GM21381 (cell line): ENCODE data around the gene CASKIN1.

Experiments
- ATAC-seq: cut with Tn5 transposase; IDR thresholded peaks from one replicate; pipeline ENCODE4 v1.9.1; 2021; ENCODE audit warnings: mild to moderate bottlenecking, moderate library complexity; ENCODE audit not compliant: unreplicated experiment

The CASKIN1 gene

GRCh38 chr16:2176047-2176446 is 20.4 kb downstream of the CASKIN1 start:
- ATAC-seq, result no peak

GRCh38 chr16:2175454-2175853 is 21.0 kb downstream of the CASKIN1 start:
- no peak for ATAC-seq

GRCh38 chr16:2174396-2175131 is 21.8 kb downstream of the CASKIN1 start:
- no peak for ATAC-seq

DNA sequence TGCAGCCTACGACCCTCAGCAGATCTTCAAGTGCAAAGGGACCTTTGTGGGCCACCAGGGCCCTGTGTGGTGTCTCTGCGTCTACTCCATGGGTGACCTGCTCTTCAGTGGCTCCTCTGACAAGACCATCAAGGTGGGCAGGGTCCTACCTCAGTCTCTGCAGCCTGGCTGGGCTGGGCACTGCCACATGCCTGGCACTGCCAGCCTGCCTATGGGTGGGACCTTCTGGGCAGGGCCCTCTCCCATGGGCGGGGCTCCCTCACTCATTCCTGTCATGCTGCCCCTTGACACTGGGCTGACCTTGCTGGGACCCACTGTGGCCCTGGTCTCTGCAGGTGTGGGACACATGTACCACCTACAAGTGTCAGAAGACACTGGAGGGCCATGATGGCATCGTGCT is 22.5 kb downstream of the CASKIN1 start:
- ATAC-seq, result no peak

- ATAC-seq, result no peak
Observed at GRCh38 chr16:2173366-2173765, 23.0 kb downstream of the CASKIN1 start.

GRCh38 chr16:2172688-2173335 is 23.6 kb downstream of the CASKIN1 start:
- ATAC-seq, result no peak

GRCh38 chr16:2171601-2172178 is 24.7 kb downstream of the CASKIN1 start:
- ATAC-seq, result no peak

DNA sequence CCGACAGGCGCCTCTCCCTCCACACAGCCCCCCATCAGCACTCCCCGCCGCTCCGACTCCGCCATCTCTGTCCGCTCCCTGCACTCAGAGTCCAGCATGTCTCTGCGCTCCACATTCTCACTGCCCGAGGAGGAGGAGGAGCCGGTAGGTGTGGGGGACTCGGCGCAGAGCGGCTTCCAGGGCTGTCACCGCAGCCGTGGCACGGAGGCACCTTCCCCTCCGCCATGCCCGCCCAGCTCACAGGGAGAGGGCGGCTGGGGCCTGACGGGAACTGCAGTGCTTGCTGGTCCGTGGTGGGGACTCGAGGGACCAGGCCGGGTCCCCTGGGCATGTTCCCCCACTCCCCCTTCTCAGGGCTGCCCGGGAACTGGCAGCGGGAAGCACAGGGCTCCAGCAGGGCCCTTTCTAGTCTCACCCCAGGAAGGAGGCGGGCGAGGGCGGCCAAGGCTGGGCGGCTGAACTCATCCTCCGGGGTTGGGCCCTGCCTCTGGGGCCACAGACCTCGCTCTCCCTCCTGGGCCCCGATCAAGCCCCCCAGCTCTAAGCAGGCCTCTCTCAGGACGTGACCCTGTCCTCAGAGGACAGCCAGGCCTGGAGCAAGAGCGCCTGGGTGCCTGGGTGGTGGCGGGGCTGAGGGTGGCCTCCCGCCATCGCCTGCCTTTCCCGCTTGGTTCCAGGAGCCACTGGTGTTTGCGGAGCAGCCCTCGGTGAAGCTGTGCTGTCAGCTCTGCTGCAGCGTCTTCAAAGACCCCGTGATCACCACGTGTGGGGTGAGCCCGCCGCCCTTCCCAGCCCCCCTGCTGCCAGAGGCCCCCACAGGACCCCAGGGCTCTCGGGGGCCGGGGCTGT is 25.6 kb downstream of the CASKIN1 start:
- ATAC-seq, result no peak

DNA sequence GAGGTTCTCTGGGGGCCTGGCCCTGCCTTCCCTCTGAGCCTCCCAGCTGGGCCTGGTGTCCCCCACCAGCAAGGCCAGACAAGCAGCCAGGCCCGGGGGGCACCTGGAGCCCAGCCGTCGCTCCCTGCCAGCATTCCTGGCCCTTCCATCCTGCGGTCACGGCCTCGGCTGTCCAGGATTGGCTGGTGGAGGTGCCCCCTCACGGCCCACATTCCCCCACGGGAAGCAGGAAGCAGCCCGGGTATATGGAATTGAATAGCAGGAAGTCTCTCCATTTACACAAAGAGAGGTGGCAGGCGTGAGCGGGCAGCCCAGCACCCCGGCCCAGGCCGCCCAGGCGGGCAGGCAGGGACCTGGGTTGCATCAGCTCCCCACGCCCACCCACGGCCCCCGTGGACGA is 26.3 kb downstream of the CASKIN1 start:
- no peak for ATAC-seq

DNA sequence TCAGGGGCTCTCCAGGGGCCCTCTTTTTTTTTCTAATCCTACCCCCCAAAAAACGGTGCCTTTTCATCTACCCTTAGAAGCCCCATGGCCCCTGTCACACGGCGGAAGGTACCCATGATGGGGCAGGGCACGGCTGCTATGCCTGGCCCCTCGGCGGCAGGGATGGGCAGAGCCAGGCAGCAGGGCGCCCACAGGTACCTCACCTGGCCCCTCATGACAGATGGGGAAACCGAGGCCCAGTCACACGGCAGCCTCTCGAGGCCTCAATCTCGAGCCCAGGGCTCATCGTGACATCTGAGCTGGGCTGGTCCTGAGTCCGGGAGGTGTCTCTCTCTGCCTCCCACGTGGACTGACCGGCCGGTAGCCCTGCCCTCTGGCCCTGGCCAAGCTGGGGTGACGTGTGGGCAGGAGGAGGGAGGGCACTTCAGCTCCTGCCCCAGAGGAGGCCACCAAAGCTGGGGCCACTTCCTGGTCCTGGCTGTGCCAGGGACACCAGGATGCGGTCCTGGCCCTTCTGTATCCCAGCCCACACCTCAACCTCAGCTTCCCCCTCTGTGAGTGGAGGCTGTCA is 29.3 kb downstream of the CASKIN1 start:
- ATAC-seq, result no peak

DNA sequence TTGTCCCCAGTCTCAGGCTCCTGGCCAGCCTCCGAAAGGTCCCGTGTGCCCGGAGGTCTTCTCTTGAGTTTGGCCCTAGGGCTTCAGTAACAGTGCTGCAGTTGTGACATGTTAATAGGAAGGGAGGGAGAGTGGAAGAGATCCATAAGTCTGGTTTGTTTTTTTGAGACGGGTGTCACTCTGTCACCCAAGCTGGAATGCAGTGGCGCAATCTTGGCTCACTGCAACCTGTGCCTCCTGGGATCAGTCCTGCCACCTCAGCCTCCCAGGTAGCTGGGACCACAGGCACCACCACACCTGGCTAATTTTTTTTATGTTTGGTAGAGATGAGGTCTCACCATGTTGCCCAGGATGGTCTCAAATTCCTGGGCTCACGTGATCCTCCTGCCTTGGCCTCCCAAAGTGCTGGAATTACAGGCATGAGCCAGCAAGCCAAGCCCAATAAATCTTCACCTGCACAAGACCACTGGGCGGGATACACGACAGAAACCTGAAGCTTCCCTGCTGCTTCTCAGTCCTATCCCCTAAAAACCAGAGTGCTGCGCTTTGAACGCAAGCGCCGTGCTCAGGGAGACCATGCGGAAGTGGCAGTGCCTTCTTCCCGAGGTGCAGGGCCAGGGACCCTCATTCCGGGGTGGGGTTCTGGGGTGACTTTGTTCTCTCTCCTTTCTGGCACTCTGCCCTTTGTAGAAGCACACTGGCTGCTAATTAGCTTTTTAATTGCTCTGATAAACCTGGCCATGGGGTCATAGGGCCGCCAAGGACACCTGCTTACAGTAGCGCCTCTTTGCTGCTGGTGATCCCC is 29.9 kb downstream of the CASKIN1 start:
- no peak for ATAC-seq

DNA sequence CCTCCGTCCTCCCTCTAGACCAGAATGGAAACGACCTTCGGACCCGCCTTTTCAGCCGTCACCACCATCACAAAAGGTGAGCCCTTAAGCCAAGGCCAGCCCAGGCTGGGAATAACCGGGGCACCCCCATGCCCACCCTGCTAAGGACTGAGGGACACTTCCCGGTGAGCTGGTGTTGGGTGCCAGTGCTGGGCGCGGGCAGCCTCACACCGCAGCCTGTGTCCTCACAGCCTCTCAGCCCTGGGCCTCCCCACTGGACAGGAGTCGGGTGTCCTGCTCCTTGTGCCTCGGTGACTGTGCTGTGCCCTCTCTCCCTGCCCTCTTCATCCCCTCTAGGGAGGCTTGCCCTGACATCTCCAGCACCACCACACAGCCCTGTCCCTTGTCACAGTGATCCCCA is 30.5 kb downstream of the CASKIN1 start:
- ATAC-seq, result no peak

DNA sequence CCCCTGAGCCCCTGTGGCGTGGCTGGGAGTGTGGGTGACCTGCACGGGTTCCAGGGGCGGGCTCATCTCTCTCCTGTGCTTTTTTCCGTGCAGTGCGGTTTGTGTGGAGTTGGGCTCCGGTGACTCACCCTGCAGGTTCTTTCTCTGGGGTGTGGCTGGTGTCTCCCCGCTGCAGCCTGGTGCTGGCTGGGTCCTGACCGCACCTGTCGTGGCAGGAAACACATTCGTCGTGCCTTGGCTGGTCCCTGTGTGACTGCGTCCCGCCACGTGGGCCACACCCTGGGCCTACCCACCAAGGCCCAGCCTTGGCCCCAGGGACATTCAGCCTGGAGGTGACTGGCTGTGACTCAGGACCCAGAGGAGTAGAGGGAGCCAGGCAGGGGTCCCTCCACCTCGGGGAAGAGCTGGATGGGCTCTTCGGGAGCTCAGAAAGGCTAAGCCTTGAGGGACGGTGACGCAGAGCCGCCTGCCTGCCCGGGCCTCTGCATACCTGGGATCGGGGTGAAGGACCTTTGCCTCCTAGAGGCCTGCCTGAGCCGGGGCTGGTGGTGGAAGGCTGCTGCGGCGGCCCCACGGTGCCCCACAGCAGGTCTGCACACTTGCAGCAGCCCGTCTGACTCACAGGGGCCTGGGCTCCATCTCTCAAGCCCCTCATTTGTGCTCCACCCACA is 33.1 kb downstream of the CASKIN1 start:
- ATAC-seq, result no peak

- ATAC-seq, result no peak
Observed at GRCh38 chr16:2162676-2163118, 33.7 kb downstream of the CASKIN1 start.

DNA sequence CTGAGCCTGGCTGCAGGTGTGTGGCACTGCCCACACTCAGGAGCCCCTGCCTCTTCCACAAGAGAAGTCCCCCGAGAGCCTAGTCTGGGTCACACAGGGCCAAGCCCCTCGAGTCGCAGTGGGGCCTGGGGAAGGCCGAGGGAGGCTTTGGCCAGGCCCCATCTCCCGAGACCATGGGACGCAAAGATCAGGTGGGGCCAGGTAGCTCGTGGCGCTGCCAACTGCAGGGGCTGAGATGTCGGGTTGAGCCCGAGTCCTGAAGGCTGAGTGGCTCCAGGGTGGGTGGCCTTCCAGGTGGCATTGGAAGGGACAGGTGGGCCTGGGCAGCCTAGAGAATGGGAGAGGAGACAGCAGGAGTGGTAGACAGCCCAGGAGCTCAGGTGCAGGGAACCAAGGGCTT is 34.5 kb downstream of the CASKIN1 start:
- no peak for ATAC-seq

DNA sequence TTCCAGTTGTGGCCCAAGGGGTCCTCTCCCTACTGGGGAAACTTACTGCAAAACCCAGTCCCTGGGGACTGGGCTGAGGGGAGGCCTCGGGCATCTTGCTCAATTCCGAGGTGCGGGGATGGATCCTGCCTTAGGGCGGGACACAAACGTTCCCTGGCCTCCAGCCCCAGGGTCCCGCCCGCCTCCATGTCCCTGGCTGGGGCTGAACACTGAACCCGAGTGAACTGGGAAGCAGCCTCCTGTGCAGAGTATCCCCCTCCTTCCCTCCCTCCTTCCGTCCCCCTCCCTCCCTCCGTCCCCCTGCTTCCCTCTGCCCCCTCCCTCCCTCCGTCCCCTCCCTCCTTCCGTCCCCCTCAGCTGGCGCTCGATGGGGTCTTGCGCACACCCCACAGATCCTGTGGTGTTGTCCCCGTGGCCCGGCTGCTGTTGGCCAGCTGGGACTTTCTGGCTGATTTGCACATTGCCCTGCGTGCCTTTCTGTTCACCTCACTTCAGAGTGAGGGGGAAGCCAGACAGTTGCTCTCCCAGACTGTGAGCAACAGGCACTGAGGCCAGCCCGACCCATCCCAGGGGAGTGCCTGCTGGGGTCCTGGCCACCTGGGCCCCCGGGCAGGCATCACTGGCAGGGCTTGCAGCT is 35.4 kb downstream of the CASKIN1 start:
- no peak for ATAC-seq

DNA sequence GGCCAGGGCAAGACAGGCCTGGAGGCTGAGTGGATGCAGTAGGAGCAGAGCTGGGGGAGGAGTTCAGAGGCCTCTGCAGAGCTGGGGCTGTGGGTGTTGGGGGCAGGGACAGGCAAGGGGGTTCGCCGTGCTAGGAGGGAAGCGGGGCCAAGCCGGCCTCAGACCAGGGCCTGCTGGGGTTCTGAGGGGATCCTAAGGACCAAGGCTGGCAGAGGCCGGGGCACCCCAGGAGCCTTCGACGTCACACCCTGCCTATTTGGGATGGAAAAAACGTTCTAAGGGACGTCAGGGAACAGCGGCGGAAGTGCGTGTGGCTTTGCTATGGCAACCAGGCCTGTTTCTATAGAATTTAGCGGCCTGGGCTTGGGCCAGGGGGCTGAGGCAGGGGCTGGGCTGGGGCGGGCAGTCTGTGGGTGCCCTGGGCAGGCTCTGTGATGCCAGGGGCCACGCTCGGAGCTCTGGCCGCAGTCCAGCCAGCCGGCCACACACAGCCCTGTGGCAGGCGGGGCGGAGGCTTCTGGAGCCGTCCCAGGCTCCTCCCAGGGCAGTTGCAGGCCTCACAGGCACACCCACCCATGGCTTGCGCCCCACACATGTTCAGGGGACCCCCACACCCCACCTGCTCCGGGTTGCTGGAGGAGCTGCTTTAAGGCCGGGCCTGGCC is 37.1 kb downstream of the CASKIN1 start:
- no peak for ATAC-seq

GRCh38 chr16:2158262-2158638 is 38.2 kb downstream of the CASKIN1 start:
- no peak for ATAC-seq
